ENCODE data around the gene SLC6A5.

SLC6A5 gene

DNA sequence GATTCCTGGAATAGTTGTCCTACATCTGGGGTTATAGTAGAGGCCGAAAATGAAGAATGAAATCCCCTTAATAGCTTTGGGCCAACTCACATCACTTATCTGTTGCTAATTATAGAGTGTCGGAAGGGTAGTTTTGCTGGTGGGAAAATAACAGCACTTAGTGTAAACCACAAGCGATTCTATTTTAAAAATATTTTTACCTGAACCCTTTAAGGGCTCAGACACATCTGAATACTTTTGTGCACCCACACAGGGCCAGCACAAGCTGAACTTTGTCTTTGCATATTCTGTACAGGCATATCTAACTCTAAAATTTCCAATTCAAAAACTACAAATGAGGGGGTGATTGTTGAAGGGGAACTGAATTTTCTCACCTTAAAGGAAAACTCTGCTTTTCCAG, 27.6 kb downstream of the SLC6A5 start:
- no peak for DNase-seq

DNA sequence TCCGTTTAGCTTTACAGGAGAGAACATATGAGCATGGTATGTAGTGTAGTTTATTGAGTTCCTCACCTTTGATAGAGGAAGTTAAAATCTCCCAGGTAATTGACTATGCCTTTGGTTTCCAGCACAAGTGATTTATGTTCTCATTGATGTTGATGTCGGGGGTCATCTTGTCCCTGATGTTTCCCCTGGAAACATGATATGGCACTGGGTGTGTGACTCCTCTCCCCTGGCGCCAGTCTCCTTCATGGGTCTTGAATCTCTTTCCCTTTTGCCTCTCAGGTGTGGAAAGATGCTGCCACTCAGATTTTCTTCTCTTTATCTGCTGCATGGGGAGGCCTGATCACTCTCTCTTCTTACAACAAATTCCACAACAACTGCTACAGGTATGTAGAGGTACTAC, 28.3 kb downstream of the SLC6A5 start:
- DNase-seq = no peak

DNA sequence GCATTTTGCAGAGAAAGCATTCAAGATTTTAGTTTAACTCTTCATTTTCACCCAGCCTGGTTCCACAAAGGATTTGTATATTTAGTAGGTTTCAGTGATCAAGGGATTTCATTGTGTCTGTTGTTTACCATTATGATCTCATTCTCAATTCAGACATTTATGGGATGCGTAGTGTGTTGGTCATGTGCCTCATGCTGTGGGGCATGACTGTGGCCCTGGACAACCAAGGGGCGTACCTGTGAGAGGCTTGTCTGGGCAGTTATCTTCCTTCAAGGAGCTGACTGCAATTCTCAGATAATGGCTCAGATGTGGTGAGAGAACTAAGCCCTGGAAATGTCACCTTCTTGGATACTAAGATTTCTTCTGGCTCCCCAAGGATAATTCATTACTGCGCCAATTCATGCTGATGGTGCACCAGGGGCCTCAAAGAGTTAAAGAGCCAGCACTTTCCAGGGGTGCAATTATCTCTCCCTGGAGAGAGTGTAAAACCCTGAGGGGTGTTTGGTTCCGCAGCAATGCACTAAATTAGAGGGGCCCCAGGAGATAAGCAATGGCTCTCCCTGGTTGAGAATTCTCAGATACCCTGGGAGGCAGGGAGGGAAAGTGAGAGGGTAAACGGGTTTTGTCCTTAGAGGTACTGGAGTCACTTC, 32.2 kb downstream of the SLC6A5 start:
- no peak for DNase-seq

DNA sequence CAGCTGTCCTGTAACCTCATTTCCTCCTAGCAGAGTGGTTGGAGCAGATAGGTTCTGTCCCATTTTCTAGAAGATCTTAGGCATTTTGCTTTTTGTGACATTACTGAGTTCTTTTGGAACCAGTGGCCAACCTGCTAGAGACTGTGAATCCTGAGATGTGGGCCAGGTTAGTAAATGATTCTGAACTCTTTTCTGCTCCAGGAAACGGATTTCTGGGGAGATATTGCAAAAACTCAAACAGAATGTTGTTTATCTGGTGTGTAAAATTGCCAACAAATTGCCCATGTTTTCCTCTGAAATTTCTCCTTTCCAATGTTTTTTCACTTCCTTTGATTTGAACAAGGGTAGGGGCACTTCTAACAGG, 32.7 kb downstream of the SLC6A5 start:
- no peak for DNase-seq

DNA sequence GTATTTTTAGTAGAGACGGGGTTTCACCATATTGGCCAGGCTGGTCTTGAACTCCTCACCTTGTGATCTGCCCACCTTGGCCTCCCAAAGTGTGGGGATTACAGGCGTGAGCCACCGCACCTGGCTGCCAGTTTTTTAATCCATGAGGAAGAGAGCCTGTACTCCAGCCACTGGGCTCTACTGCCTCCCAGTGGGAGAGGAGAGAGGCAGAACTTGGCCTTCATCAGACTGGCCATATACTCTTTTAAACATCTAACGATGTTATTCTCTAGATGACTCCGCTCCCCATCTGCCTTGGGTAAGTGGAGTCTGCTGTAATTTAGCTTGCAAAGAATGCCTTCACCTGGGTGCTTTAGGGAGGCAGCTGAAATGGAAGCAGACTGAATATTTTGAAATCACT, 34.6 kb downstream of the SLC6A5 start:
- no peak for DNase-seq

DNA sequence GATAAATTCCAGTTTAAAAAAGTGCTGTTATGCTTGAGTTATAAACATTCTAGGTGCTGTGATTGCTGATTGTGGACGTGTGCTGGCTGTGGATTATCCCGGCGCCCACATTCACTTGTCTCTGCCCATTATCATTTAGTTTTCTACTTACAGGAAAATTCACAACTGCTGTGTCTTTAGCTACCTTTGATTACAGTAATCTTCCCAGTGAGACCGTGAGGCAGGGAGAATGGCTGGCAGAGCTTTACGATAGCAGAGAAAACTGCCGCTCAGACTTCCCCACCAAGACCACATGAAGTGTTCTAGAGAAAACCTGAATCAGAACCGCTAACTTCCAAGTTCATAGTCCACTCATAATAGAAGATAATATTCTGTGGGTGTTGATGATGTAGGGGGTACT, 35.4 kb downstream of the SLC6A5 start:
- no peak for DNase-seq

DNA sequence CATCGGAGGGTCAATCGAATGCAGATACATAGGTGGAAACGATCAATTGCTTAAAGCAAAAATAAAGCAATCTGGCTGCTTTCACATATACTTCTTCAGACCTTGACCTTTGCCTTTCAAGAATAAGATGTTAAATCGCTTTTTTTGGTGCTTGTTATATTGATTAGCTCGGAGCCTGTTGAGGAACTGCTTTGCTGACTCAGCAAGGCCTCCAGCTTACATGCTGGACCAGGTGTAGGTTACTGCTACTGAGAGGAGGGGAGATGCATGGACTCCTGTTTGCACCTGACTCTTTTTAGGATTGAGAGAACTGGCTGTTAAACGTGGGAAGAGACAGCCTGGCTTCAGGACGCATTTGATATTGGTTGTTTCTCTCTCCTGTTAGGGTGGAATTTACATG, 38.7 kb downstream of the SLC6A5 start:
- DNase-seq = no peak

DNA sequence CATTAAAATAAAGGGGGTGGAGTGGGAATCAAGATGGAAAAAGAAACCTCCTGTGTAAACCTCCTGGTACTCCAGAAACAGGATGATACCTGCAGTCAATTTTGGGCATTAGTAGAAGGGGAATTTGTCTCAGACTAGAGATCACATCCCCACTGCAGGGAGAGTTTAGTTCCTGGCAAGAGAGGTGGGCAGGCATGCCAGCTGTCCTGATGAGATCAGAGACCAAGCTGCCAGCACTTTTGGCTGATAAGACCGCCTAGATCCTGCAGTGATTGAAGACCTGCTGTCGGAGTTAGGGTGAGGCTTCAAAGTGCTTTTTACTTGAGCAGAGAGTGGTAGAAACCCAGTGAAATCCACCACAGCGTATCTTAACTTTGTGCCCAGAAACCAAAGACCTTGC, 40.3 kb downstream of the SLC6A5 start:
- DNase-seq = no peak

DNA sequence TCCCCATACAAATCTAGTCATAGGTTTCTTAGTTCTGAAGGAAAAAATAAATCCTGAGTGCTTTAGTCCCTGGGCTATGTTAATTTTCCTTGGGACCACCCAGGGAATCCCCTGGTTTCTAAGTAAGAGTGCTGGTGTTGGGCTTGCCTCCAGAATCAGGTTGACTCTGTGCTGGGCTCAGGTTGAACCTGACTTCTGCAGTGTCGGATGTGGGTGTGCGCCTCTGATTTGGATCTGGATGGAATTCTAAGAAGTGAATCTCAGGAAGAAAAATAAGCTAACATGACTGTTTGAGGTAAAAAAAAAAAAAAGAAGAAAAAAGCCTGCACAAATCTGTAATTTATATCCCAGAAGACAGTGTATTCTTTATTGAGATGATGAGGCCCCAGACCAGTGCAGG, 41.0 kb downstream of the SLC6A5 start:
- no peak for DNase-seq

DNA sequence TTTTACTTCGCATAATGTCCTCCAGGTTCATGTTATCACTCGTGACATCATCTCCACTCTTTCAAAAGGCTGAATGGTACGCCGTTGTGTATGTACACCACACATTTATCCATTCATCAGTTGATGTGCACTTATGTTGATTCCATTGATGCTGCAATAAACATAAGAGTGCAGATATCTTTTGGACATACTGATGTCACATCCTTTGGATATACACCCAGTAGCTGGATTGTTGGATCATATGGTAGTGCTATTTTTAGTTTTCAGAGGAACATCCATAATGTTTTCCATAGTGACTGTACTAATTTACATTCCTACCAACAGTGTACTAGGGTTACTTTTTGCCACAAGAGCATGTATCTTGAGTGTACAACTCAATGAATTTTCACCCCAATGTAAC, 45.0 kb downstream of the SLC6A5 start:
- DNase-seq = no peak

DNA sequence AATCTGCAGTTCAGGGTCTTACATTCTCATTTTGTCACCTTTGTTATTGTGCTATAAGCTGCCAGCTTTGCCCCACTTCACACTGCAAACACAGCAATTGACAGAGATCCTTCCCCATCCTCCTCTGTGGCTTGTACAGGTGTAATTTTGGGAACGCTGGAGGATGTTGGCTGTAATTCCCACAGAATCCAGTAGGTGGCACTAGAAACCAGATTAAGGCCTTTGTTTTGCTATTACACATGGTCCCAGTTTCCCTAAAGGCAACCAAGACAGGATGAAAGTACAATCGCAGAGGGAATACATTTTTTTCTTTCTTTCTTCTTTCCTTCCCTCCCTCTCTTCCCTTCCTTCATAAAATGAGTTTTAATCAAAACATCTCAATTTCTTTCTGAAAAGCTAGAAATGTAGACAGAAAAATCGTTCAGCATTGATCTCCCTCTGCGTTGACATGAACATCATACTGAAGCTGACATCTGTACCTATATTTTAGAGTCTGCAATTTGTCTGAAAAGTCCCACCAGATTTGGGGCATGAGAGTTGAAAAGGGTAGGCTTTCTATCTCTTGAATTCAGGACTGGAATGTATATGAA, 48.7 kb downstream of the SLC6A5 start:
- DNase-seq = no peak

DNA sequence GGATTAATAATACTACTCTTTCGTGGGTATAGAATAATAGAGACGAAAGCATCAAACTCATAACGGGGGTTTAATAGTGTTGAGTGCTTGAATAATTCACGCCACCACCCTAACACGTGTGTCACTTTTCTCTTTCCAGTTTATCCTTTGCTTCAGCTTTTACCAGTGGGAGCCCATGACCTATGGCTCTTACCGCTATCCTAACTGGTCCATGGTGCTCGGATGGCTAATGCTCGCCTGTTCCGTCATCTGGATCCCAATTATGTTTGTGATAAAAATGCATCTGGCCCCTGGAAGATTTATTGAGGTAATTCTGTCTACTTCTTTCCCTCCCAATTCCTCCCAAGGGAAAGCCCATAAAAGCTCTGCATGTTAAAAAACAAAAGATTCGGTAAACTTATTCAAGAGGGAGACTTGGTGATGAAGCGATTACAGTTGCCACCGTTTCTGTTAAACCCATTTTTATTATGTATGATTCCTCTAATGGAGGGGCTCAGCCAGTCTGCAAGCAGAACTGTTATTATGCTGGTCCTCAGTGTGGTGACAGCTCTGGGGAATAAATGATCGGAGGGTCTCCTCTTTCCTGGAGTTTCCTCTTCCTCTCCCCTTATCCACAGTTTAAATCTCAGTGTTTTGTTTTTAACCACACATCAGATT, 52.9 kb downstream of the SLC6A5 start:
- no peak for DNase-seq

DNA sequence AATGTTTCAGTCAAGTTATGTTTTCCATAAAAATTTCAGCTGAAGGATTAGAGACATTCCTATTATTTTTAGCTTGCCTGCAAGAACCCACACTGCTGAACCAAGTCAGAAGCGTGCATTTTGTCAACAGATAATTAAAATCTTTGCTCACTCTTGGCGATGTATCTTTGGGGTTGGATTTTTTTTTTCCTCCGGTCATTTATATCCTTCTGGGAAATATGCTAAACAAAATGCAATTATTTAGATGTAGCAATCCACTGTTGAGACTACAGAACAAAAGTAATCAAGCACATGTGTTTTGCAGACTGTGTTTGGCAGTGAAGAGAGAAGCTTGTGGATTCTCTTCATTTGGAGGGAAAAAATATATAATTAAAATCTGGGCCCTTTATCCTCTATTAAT, 54.6 kb downstream of the SLC6A5 start:
- DNase-seq = no peak

DNA sequence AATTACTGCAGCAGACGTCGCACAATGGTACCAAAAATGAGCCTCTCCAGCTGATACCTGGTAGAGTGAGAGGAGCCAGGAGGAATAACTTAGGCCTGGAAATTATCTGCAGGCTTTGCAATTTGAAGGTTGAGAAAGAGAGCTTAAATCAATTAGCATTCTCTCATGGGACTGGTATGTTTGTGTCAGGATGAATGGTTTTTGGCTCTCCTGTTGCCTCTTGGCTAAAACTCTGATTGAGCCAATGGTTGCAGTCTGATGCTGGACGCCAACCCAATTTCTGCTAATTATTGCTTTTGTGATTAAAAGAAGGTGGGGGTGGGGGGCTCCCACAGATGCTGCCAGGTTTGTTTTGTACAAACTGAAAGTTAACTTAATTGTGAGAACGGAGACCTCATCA, 57.5 kb downstream of the SLC6A5 start:
- no peak for DNase-seq

DNA sequence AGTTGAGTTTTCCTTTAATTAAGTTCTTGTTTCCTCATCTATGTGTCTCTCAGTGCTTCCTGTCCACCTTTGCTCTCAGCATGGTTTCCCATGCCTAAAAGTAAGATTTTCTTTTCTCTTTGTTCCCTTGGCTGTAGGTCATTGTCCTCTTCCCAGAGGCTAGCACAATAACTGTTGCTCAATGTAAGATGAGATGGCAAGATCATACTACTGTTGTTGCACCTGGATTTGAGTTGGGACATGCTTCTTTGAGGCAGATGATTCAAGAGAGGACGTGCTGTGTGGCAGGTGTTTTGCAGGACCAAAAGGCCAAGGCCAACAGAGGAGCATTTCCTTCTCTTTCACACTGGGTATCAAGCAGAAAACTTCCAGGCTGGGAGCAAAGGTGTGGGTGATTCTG, 58.7 kb downstream of the SLC6A5 start:
- DNase-seq = no peak

DNA sequence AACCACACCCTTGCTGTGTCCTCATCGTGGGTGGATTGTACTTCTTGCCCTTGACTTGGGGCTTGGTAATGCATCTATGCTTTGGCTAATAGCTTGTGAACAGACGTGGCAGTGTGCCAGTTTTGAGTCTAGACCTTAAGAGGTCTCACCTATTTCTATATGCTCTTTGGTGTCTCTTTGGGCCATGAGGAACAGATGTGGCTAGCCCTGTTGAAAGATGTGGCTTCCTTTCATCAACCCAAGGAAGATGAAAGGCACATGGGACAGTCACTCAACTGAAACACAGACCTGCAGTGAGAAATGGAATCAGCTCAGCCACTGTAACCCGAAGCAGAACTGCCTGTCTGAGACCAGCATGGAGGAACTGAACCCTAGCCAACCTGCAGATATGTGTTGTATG, 62.0 kb downstream of the SLC6A5 start:
- no peak for DNase-seq

DNA sequence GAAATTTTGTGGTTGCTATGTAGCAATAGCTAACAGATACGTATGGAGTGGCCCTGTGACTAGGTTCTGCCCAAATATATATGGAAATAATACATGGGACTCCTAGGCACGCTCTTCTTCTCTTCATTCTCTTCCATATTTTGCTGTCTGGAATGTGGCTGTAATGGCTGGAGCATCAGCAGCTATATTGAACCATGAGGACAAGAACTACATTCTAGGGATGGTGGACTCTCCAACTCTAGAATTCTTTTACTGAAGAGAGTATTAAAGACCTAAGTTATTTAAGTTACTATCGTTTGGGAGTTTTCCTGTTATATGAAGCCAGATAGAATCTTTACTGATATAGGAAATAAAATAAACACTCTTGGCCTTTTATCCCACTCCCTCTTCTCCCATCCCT, 62.4 kb downstream of the SLC6A5 start:
- DNase-seq = no peak

DNA sequence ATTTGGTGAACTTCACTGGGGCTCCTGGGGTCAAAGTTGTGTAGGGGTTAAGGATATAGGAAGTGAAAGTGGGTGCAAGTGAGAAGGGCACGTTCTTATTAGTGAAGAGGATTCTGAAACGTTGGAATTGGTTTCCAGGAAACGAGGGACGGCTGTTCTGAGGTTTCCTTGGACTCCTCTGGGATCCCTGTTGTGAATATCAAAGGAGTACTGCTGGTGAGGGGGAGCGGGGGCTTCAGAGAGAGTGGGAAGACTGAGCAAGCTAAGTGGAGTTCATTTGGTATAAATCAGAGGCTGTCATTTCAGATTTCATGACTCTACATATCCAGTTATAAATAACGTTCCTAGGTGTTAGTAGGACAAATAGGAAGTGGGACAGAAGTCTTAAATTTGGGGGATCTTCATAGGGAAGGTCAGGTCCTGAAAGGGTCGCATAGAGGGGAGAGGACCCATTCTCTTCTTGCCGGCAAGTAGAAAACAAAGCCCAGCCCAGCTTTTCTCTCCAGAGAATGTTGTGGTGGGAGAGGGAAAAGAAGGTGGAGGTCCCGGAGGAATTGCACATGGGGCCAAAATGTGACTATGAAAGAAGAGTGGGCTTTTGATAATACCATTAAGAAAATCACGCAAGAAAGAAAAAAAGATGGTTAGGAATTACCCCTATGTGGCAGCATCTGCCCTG, 68.9 kb downstream of the SLC6A5 start:
- DNase-seq = no peak

DNA sequence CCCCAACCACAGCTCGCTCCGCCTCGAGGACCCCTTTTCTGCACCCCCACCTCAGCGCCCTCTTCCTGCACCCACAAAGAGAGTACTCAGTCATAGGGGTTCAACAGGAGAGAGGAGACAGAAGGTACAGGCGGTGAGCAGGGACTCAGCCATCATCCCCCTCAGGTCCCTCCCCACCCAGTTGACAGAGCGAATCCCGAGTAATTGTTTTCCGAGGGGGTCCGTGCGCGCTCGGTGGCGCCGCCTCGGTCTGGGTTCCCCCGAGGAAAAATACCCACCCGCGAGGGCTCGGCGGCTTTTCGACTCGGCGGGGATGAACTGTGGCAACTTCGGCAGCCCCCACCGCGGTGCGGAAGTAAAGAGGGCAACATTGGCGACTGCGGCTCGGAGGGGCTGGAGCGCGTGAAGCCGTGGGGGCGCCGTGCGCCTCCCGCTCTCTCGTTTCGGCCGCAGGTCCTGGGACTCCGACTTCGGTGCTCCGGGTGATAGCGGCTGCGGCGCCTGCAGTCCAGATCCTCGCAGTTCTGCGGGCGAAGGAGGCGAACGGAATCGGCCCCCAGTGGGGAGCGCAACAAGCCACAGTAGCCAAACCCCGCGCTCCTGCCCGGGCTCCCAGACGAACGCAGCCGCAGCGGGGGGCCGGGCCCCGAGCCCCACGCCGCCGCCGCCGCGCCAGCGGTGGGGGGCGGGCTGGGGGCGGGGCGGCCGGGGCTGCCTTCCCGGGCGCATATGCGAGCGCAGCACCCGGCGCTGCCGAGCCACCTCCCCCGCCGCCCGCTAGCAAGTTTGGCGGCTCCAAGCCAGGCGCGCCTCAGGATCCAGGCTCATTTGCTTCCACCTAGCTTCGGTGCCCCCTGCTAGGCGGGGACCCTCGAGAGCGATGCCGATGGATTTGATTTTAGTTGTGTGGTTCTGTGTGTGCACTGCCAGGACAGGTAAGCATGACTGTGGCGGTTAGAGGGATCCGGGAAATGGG, 69.7 kb downstream of the SLC6A5 start, which contains the start of gene NELL1:
Gene NELL1, plus strand, starts transcription at position 743 of the 976 bp plus-strand sequence.
- DNase-seq = no peak

DNA sequence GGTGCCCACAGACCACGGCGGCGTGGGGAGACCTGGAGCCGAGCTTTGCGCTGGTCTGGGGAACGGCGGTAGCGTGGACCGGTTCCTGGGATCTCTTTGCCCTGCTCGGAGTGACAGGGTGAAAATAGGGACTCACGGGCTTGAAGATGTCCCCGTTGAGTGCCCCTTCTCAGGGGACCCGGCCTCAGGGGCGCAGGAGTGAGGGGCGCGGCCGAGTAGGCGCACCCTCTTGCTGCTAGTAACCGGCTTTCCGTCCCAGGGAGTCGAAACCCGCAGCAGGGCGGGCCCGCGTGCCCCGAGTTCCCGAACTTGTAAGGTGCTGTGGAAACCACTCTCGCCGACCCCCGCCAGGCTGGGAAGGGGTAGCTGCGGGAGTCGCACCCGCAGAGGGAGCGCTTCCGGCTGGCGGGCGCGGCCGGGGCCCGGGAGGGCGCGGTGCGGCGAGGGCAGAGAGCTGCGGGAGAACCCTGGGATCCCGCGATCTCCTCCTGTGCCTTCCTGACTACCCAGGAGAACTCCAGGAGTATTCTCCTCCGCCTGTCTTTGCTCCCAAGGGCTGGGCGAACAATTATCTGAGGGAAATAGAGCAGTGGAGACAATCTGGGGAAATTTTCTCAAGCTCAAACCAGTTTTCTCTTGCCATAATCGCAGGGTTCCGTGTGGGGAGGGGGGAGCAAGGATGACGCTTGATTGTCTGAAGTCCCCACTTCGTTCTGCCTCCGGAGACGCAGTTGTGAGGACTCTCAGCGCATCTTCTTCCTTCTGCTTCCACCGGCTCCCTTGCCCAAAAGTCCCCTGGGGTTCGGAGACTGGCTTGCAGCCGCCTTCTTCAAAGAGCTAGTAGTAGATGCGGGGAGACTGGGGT, 70.6 kb downstream of the SLC6A5 start:
- no peak for DNase-seq

DNA sequence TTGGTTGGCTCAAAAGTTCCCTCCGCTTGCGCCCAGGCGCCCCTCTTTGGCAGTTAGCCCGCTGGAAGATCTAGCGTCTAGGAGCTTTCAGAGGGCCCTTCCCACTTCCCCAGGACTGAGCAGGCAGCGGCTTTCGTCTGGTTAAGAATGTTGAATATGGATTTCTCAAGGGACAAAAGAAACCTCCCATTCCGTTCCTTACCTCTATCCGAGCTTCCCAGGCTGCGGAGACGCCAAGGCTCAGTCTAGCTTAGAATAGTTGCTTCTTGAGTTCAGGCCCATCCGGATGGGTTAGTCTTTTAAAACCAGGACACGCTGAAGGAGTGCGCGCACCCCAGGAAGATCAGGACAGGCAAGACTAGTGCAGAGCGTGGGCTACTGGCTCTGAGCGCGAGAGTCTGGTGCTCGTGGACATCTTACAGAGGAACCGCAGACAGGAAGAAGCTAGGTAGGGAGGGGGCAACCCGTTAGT, 71.6 kb downstream of the SLC6A5 start:
- DNase-seq = no peak
